ENCODE measurements around the gene CALML4.
"Not testable (repeated sequence)": the region's sequence is repeated elsewhere in the genome, so short reads cannot be mapped to it uniquely, and the experiment has no call there.

CALML4 gene, protein sequence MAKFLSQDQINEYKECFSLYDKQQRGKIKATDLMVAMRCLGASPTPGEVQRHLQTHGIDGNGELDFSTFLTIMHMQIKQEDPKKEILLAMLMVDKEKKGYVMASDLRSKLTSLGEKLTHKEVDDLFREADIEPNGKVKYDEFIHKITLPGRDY

GRCh38 chr15:68204776-68205557 lies at the start of gene CALML4:
TSS of gene CALML4 (minus strand) at chr15:68205332. CDS start at chr15:68205247, 85 bp downstream.
- peaks cover 9% of the 10 kb centered on the region for H3K4me1 Mint-ChIP-seq
- ATAC-seq (replicated peaks; ENCODE audit: extremely low read depth, poor library complexity, severe bottlenecking) = no peak
- no peaks in the 10 kb centered on the region for H3K9me3 Mint-ChIP-seq
- no peak for DNase-seq (ENCODE audit: low spot score in 2 of 2)
- H3K27ac Mint-ChIP-seq (ENCODE audit: low read depth) = no peak within 1 kb of the TSS
- H3K4me3 Mint-ChIP-seq = no peak within 1 kb of the TSS
- no peaks in the 10 kb centered on the region for H3K27me3 Mint-ChIP-seq
- H3K36me3 Mint-ChIP-seq (ENCODE audit: insufficient read depth) = peaks cover 6% of the 10 kb centered on the region

GRCh38 chr15:68252925-68253534 lies 47.9 kb upstream of the CALML4 start:
- Mint-ChIP-seq H3K4me3 (no peak overlapping the region), H3K9me3 (no peaks in the 10 kb centered on the region), H3K27ac (ENCODE audit: low read depth) (no peak overlapping the region), H3K4me1 (no peaks in the 10 kb centered on the region), H3K36me3 (ENCODE audit: insufficient read depth) (peaks cover 2% of the 10 kb centered on the region), H3K27me3 (peaks cover 34% of the 10 kb centered on the region)
- peak; percentile 73 for ATAC-seq (replicated peaks; ENCODE audit: extremely low read depth, poor library complexity, severe bottlenecking)
- DNase-seq (ENCODE audit: low spot score in 2 of 2) = peak in 1 of 2 donors; percentile 28

GRCh38 chr15:68249058-68249713 lies 44.1 kb upstream of the CALML4 start:
- Mint-ChIP-seq H3K27ac (ENCODE audit: low read depth) (no peak overlapping the region), H3K27me3 (peaks cover 42% of the 10 kb centered on the region), H3K4me3 (no peak overlapping the region), H3K36me3 (ENCODE audit: insufficient read depth) (peaks cover 2% of the 10 kb centered on the region), H3K4me1 (no peaks in the 10 kb centered on the region), H3K9me3 (no peaks in the 10 kb centered on the region)
- ATAC-seq (replicated peaks; ENCODE audit: extremely low read depth, poor library complexity, severe bottlenecking) = no peak
- no peak for DNase-seq (ENCODE audit: low spot score in 2 of 2)

DNA sequence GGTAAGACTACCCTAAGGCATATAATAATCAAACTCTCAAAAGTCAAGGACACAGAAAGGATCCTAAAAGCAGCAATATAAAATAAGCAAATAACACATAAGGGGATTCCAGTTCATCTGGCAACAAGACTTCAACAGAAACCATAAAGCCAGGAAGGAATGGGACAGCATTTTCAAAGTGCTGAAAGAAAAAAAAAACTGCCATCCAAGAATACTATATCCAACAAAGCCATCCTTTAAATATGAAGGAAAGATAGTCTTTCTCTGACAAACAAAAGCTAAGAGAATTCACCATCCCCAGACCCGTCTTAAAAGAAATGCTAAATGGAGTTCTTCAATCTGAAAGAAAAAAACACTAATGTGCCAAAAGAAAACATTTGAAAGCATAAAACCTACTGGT lies 39.1 kb upstream of the CALML4 start:
- Mint-ChIP-seq H3K4me1 (no peaks in the 10 kb centered on the region), H3K4me3 (no peak overlapping the region), H3K9me3 (peaks cover 6% of the 10 kb centered on the region), H3K27me3 (peaks cover 35% of the 10 kb centered on the region), H3K27ac (ENCODE audit: low read depth) (no peak overlapping the region), H3K36me3 (ENCODE audit: insufficient read depth) (no peaks in the 10 kb centered on the region)
- ATAC-seq (replicated peaks; ENCODE audit: extremely low read depth, poor library complexity, severe bottlenecking) (no peak), DNase-seq (ENCODE audit: low spot score in 2 of 2) (no peak)

GRCh38 chr15:68241088-68241935 lies 36.2 kb upstream of the CALML4 start:
- H3K4me3 Mint-ChIP-seq = no peak overlapping the region
- ATAC-seq (replicated peaks; ENCODE audit: extremely low read depth, poor library complexity, severe bottlenecking) = no peak
- H3K27ac Mint-ChIP-seq (ENCODE audit: low read depth) = no peak overlapping the region
- H3K27me3 Mint-ChIP-seq = peaks cover 28% of the 10 kb centered on the region
- H3K36me3 Mint-ChIP-seq (ENCODE audit: insufficient read depth) = no peaks in the 10 kb centered on the region
- peaks cover 6% of the 10 kb centered on the region for H3K9me3 Mint-ChIP-seq
- DNase-seq (ENCODE audit: low spot score in 2 of 2) = no peak
- H3K4me1 Mint-ChIP-seq = no peaks in the 10 kb centered on the region

GRCh38 chr15:68239025-68239424 lies 33.9 kb upstream of the CALML4 start:
- ATAC-seq (replicated peaks; ENCODE audit: extremely low read depth, poor library complexity, severe bottlenecking) (no peak), DNase-seq (ENCODE audit: low spot score in 2 of 2) (no peak)
- peaks cover 6% of the 10 kb centered on the region for H3K9me3 Mint-ChIP-seq
- peaks cover 34% of the 10 kb centered on the region for H3K27me3 Mint-ChIP-seq
- H3K27ac Mint-ChIP-seq (ENCODE audit: low read depth) = no peak overlapping the region
- H3K4me3 Mint-ChIP-seq = no peak overlapping the region
- H3K36me3 Mint-ChIP-seq (ENCODE audit: insufficient read depth) = no peaks in the 10 kb centered on the region
- no peaks in the 10 kb centered on the region for H3K4me1 Mint-ChIP-seq

DNA sequence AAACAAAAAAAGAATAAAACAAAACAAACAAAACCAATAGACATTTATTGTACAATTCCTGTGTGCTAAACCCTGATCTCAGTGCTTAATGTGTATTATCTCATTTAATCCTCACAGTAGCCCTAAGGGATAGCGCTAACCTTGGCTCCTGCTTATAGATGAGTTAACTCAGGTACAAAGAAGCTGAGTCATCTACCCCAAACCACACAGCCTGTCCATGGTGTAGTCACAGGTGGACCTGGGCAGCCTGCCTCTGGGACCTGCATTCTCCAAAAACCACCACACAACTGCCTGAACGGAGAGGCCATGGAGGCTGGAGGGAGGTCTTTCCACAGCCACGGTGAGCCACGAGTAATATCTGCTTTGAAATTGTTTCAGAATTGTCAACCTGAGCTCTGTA lies 29.9 kb upstream of the CALML4 start:
- ATAC-seq (replicated peaks; ENCODE audit: extremely low read depth, poor library complexity, severe bottlenecking) (no peak), DNase-seq (ENCODE audit: low spot score in 2 of 2) (no peak)
- Mint-ChIP-seq H3K27me3 (peaks cover 44% of the 10 kb centered on the region), H3K36me3 (ENCODE audit: insufficient read depth) (no peaks in the 10 kb centered on the region), H3K4me1 (peaks cover 9% of the 10 kb centered on the region), H3K27ac (ENCODE audit: low read depth) (no peak overlapping the region), H3K9me3 (no peaks in the 10 kb centered on the region), H3K4me3 (no peak overlapping the region)

GRCh38 chr15:68234520-68234919 lies 29.4 kb upstream of the CALML4 start:
- not testable (repeated sequence) for H3K36me3 Mint-ChIP-seq (ENCODE audit: insufficient read depth); ATAC-seq (replicated peaks; ENCODE audit: extremely low read depth, poor library complexity, severe bottlenecking); DNase-seq (ENCODE audit: low spot score in 2 of 2); H3K27ac Mint-ChIP-seq (ENCODE audit: low read depth); H3K4me3 Mint-ChIP-seq; H3K9me3 Mint-ChIP-seq
- Mint-ChIP-seq H3K4me1 (peaks cover 13% of the 10 kb centered on the region), H3K27me3 (peaks cover 44% of the 10 kb centered on the region)

DNA sequence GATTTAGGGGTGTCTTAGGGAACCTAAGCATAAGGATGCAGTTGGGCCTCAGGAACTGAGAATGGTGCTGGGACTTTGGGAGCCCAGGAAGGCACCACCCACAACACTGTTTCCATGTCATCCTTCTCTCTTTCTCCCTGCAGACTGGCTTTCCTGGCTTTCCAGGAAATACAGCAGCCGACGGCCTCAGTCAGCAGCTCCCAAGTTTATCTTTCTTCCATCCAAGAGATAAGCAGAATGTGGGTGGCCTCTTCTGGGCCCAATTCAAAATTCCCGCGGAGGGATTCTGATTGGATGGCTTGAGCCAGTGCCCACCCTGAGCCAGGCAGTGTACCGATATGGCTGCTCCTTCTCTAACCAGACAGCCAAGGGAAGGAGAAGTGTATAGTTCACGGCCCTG lies 28.9 kb upstream of the CALML4 start:
- H3K9me3 Mint-ChIP-seq = no peaks in the 10 kb centered on the region
- ATAC-seq (replicated peaks; ENCODE audit: extremely low read depth, poor library complexity, severe bottlenecking) = no peak
- no peak overlapping the region for H3K27ac Mint-ChIP-seq (ENCODE audit: low read depth)
- H3K4me3 Mint-ChIP-seq = no peak overlapping the region
- no peak for DNase-seq (ENCODE audit: low spot score in 2 of 2)
- peaks cover 41% of the 10 kb centered on the region for H3K27me3 Mint-ChIP-seq
- H3K36me3 Mint-ChIP-seq (ENCODE audit: insufficient read depth) = peaks cover 2% of the 10 kb centered on the region
- H3K4me1 Mint-ChIP-seq = peaks cover 13% of the 10 kb centered on the region

GRCh38 chr15:68232937-68233336 lies 27.8 kb upstream of the CALML4 start:
- no peaks in the 10 kb centered on the region for H3K9me3 Mint-ChIP-seq
- H3K27ac Mint-ChIP-seq (ENCODE audit: low read depth) = no peak overlapping the region
- no peak for ATAC-seq (replicated peaks; ENCODE audit: extremely low read depth, poor library complexity, severe bottlenecking)

DNA sequence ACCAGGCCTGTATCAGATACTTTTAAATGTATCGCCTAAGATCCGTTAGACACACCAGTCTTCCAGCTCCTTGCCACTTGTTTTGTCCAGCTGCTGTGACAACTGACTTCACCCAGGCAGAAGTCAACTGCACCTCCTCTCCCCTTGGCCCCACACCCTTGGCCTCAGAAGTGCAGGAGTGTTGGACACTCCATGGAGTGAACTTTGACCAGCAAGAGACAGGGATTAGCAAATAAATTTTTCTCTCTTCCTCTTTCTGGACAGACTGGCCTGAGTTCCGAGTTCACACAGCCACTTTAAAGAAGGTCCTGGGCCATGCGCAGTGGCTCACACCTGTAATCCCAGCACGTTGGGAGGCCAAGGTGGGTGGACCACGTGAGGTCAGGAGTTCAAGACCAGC lies 27.3 kb upstream of the CALML4 start:
- DNase-seq (ENCODE audit: low spot score in 2 of 2) (no peak), ATAC-seq (replicated peaks; ENCODE audit: extremely low read depth, poor library complexity, severe bottlenecking) (no peak)
- Mint-ChIP-seq H3K9me3 (no peaks in the 10 kb centered on the region), H3K27me3 (peaks cover 25% of the 10 kb centered on the region), H3K27ac (ENCODE audit: low read depth) (no peak overlapping the region), H3K4me3 (no peak overlapping the region), H3K4me1 (peaks cover 28% of the 10 kb centered on the region), H3K36me3 (ENCODE audit: insufficient read depth) (peaks cover 2% of the 10 kb centered on the region)

More at GRCh38 chr15:68232937-68233336, 27.8 kb upstream of the CALML4 start:
- no peak for DNase-seq (ENCODE audit: low spot score in 2 of 2)
- Mint-ChIP-seq H3K4me3 (no peak overlapping the region), H3K4me1 (peaks cover 23% of the 10 kb centered on the region), H3K27me3 (peaks cover 30% of the 10 kb centered on the region), H3K36me3 (ENCODE audit: insufficient read depth) (peaks cover 2% of the 10 kb centered on the region)
